Pulmonary artery endothelial cell (primary cell): ENCODE measurements around the gene BLOC1S4. TPM values are rescaled to one million over a fixed set of nuclear protein-coding genes. Genes with fewer than 3 reads are reported as not detected.
"Not testable (repeated sequence)": the region's sequence is repeated elsewhere in the genome, so short reads cannot be mapped to it uniquely, and the experiment has no call there.

Experiments used
- DNase-seq: peaks from one replicate; pipeline ENCODE4 v3.0.0-alpha.2; 2011; ENCODE audit warnings: low read depth, low spot score
- total RNA-seq: library from RNA; depleted of rRNA; stranded (reverse); fragments of >200 nt; gene quantifications from 2 replicates; pipeline ENCODE4 v1.2.3, GENCODE V29; 2014

BLOC1S4 gene
- total RNA-seq, 1 donor from 2014 or later = 16.9 TPM

DNA sequence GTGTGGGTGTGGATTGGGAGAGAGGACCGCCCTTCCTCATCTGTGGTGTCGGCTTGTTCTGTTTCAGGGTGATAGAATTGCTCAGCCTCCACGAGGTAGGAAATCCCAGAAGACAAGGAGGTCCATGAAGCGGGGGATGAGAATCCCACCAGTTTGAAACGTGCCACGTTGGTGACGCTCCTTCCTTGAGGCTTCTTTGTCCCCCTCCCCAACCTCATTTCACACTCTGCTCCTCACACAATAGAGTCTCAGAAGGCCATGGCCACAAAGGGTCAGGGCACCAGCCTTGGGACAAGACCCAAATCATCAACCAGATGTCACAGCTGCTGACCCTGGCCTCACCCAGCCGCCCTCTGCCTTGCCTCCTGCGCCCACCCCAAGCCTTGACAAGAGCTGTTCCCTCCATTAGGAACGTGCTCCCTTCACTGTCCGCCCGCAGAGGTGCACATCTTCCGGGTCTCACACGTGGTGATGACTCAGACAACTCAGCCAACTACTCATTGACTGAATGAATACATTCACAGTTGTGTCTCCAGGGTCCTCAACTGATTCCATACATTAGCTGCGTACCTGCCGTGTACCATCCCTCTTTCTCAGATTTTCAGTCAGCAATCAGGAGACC lies 18.3 kb downstream of the BLOC1S4 start:
- no peak for DNase-seq

GRCh38 chr4:6739920-6740319 lies 23.9 kb downstream of the BLOC1S4 start:
- no peak for DNase-seq

GRCh38 chr4:6740347-6740746 lies 24.4 kb downstream of the BLOC1S4 start:
- no peak for DNase-seq

- DNase-seq = no peak
These were observed 26.5 kb downstream of the BLOC1S4 start for GRCh38 chr4:6742507-6742906.

GRCh38 chr4:6742989-6743388 lies 27.0 kb downstream of the BLOC1S4 start:
- DNase-seq = no peak

DNA sequence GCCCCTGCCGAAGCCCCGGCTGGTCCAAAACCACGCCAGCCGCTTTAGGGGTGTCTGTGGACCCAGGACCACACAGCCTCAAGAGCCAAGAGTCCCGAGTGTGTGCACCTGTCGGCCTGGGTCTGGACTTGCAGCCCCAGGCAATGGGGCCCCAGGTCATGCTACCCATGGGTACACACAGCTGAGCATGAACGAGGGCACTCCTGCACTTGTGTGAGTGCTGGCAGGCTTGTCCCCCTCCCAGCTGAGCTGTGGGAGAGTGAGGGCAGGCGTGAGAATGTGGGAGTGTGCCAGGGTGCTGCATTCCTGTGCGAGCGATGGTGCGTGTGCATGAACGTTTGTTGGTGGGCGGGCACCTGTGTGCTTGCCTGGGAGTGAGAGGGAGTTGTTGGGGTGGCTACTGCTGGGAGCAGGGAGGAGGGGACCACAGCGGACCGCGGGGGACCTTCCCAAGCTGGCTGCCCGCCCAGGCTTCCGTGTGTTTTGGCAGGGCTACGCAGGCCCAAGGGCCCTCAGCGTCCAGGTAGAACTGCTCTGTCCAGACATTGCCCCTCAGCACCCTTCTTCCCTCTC lies 30.8 kb downstream of the BLOC1S4 start:
- no peak for DNase-seq

DNA sequence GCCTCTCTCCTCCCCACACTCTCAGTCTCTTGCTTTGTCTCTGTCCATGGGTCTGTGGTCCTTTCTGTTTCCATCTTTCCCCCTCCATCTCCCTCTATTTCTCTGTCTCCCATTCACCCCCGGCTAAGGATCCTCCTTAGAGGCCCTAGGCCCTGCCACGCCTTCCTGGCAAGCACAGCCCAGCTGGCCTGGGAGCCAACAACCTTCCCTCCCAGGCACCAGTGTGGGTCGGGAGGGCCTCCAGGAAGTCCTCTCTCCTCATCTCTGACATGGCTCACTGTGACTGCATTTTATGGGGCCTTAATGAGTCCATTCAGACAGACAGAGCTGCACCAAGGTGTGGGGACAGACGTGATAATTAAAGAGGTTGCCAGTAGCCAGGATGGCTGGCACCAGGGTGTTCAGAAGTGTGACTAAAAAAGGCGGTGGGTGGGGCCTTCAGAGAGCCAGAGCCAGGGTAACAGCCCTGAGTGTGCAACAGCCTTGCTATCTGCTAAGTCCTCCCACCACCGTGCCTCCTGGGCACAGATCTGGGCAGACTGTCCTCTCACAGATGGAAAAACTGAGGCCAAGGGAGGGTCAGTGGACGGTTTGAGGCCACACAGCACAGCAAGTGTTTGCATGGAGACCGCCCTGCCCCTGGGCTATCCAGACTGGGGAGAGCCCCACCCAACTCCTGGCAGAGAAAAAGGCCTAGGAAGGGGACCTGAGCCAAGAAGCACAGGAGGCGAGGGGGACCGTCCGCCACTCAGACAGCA lies 31.5 kb downstream of the BLOC1S4 start:
- no peak for DNase-seq

DNA sequence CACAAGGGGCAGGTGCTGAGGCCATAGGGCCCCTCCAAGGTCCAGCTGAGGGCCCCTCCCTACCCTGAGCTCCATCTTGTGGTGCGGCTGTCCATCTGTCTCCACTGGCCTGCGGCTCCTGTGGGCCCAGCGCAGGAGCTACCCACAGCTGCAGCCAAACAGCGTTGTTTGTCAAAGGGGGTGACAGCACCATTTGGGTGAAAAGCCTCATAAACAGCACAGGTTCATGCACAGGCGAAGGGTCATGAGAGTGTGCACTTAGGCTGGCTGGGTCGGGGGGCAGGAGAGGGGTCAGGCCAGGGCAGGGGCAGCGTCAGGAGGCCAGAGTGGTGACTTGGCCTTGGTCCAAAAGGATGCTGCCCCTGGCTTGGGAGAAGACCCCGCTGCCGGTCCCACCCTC lies 32.3 kb downstream of the BLOC1S4 start:
- DNase-seq = no peak

- no peak for DNase-seq
These were observed 33.6 kb downstream of the BLOC1S4 start for GRCh38 chr4:6749340-6750171.

- no peak for DNase-seq
These were observed 34.6 kb downstream of the BLOC1S4 start for GRCh38 chr4:6750286-6751221.

DNA sequence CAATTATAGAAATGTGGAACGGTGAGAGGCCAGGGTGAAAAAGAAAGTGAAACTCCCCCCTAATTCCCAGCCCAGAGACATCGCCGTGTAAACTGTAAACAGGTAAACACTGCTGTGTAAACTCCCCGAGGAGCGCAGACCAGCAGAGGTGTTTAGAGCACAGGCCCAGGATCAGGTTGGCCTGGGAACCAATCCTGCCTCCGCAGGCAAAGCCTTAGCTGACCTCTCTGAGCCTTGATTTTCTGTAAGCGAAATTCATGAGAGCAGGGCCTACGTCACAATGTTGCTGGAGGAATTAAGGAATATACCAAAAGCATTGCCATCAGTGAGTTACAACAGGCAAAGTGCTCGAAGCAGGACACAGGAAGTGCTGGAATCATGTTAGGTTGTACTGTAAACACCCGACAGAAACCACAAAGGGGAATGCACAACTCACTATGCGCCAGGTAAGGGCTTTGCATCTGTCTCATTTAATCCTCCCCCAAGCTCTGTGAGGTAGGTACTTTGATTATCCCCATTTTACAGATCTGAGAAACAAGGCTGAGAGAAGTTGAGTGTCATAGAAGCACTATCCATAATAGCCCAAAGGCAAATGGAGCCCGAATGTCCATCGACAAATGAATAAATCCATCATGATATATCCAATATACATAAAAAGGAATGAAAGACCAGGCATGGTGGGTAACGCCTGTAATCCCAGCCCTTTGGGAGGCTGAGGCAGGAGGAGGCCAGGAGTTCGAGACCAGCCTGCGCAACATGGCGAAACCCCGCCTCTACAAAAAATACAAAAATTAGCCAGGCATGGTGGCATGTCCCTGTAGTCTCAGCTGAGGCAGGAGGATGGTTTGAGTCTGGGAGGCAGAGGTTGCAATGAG lies 35.9 kb downstream of the BLOC1S4 start:
- no peak for DNase-seq

DNA sequence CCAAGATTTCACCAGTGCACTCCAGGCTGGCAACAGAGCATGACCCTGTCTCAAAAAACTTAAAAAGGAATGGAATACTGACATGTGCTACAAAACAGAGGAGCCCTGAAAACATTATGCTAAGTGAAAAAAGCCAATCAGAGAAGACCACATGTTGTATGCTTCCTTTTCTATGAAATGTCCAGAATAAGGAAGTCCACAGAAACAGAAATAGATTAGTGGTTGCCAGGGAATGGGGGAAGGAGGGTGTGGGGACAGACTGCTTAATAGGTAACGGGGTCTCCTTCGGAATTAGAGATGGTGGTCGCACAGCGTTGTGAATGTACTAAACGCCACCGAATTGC lies 36.5 kb downstream of the BLOC1S4 start:
- no peak for DNase-seq

DNA sequence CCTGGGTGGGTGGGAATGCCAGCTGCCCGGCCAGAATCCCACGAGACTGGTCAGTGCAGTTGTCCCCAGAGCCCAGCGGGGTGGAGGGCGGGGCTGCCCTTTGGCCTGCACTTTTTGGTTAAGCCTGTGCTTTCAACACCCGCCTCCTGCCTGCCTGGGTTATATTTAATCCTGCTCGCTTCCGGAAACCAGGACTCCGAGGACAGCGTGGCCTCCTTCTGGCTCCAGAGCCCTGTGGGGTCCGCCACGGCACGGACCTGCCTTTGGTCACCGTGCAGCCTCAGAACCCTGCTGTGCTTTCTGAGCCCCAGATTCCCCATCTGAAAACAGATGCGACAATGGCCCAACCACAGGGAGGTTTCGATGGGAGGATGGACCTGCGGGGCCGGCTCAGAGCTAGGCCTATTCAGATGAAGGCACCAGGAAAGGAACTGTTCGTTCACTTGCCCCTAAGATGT lies 37.2 kb downstream of the BLOC1S4 start:
- DNase-seq = no peak

GRCh38 chr4:6753891-6754290 lies 37.9 kb downstream of the BLOC1S4 start:
- DNase-seq = no peak

- no peak for DNase-seq
These were observed 38.6 kb downstream of the BLOC1S4 start for GRCh38 chr4:6754481-6755087.

GRCh38 chr4:6755088-6755753 lies 39.2 kb downstream of the BLOC1S4 start:
- no peak for DNase-seq

- DNase-seq = not testable (repeated sequence)
These were observed 40.4 kb downstream of the BLOC1S4 start for GRCh38 chr4:6756345-6756744.

DNA sequence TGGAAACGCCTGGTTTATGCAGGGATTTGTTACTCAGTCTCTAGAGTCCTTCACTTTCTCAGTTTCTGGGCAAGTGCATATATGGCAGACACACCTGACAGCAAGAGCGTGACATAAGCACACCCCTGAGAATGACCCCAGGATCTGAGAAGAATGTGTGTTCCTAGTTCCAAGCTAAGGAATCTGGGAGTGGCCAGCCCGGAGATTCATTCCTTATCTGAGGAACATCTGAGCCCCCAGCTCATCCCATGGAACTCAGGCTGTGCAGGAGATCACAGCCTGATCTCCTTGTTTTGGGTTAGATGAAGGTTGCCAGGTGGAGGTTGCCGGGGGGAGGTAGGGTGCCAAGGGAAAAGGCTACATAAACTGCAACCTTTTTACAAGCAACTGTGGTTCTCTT lies 42.8 kb downstream of the BLOC1S4 start:
- DNase-seq = no peak

- DNase-seq = no peak
These were observed 44.9 kb downstream of the BLOC1S4 start for GRCh38 chr4:6760865-6761264.
